GM18870 (cell line): ENCODE results near the gene YWHAG.
A peak's percentile ranks its signal among the peaks of the same experiment; 100 is the strongest.
"Not testable (repeated sequence)": the region's sequence is repeated elsewhere in the genome, so short reads cannot be mapped to it uniquely, and the experiment has no call there.

Experiments used
- ATAC-seq: cut with Tn5 transposase; IDR thresholded peaks from one replicate; pipeline ENCODE4 v1.9.1; 2021; ENCODE audit warnings: moderate library complexity; ENCODE audit not compliant: unreplicated experiment

The YWHAG gene

GRCh38 chr7:76326646-76327233 is 32.1 kb downstream of the YWHAG start:
- ATAC-seq: no peak

- no peak for ATAC-seq
These were observed 33.0 kb downstream of the YWHAG start for GRCh38 chr7:76325811-76326210.

GRCh38 chr7:76325092-76325491 is 33.7 kb downstream of the YWHAG start:
- ATAC-seq: no peak

- ATAC-seq: peak; percentile 48
These were observed 40.1 kb downstream of the YWHAG start for GRCh38 chr7:76318488-76319353.

DNA sequence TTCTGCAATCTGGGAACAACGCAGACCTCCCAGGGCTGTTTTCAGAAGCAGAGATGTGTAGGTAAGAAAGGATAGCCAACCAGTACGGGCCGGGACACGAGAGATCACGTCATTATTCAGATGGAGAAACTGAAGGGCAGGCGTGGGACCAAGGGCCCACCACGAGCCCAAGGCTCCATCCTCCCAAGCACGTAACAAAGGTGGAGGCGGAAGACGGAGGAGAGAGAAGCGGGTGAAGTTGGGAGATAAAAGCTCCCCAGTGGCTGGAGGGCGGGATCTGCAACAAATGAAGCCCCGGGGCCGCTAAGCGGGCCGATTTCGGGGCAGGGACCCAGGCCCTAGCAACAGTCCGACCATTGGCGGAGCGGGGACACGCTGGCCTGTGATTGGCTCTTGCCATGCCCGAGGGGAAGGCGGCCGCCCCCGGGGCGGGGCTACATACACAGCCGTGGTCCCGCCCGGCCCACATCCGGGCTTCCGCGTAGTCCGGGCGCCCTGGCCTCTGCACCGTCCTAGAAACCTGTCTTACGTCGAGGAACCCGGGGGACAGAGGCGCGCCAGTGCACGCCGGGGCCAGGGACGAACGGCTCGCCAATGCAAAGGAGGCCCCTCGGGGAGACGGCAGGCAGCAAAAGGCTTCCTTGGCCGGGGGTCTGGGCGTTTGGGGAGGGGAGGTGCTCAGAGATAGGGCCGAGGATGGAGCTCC is 40.9 kb downstream of the YWHAG start:
- peak; percentile 63 for ATAC-seq

DNA sequence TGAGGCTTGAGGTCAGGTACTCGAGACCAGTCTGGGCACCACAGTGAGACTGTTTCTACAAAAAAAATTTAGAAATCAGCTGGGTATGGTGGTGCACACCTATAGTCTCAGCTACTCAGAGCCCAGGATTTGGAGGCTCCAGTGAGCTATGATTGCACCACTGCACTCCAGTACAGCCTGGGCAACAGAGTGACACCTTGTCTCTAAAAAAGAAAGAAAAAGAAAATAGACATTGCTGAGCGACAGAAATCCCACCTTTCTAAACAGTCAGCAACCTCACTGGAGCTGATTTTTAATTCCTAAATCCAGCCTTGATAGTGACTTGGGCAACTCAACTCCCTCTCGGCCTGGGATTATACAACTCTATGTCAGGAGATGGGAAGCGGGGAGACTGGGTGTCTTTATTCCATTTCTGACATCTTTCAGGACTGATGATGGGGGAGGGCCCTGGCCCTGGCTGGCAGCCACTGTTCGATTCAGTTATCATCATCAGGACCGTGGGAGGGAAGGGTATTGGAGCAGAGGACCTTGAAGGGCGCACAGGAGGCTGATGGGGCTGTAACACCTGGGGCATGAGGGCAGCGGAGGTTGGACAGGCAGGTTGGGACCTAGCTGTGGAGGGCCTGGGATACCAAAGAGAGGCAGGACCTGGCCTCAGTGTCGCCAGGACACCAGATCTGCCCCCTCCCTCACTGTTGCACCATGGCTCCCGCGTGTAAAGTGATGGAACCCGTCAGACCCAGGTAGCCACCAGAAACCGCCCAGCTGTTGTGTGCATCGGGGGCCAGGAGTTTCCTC is 41.6 kb downstream of the YWHAG start:
- ATAC-seq: no peak

- ATAC-seq: no peak
These were observed 43.4 kb downstream of the YWHAG start for GRCh38 chr7:76315364-76315763.

DNA sequence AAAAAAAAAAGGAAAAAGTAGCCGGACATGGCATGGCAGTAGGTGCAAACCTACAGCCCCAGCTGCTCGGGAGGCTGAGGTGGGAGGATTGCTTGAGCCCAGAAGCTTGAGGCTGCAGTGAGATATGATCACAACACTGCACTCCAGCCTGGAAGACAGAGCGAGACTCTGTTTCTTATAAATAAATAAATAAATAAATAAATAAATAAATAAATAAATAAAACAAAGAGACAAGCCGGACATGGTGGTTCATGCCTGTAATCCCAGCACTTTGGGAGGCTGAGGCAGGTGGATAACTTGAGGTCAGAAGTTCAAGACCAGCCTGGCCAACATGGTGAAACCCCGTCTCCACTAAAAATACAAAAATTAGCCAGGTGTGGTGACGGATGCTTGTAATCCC is 44.1 kb downstream of the YWHAG start:
- not testable (repeated sequence) for ATAC-seq

- ATAC-seq: peak; percentile 30
These were observed 44.6 kb downstream of the YWHAG start for GRCh38 chr7:76314042-76314721.

DNA sequence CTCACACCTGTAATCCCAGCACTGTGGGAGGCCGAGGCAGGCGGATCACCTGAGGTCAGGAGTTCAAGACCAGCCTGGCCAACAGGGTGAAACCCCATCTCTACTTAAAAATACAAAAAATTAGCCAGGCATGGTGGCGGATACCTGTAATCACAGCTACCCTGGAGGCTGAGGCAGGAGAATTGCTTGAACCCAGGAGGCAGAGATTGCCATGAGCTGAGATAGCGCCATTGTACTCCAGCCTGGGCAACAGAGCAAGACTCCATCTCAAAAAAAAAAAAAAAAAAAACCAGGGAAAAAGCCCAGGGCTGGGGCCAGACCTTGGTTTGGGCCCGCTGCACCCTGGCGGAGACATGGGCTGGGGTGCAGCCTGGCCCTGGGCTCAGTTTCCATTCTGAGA is 47.0 kb downstream of the YWHAG start:
- not testable (repeated sequence) for ATAC-seq

DNA sequence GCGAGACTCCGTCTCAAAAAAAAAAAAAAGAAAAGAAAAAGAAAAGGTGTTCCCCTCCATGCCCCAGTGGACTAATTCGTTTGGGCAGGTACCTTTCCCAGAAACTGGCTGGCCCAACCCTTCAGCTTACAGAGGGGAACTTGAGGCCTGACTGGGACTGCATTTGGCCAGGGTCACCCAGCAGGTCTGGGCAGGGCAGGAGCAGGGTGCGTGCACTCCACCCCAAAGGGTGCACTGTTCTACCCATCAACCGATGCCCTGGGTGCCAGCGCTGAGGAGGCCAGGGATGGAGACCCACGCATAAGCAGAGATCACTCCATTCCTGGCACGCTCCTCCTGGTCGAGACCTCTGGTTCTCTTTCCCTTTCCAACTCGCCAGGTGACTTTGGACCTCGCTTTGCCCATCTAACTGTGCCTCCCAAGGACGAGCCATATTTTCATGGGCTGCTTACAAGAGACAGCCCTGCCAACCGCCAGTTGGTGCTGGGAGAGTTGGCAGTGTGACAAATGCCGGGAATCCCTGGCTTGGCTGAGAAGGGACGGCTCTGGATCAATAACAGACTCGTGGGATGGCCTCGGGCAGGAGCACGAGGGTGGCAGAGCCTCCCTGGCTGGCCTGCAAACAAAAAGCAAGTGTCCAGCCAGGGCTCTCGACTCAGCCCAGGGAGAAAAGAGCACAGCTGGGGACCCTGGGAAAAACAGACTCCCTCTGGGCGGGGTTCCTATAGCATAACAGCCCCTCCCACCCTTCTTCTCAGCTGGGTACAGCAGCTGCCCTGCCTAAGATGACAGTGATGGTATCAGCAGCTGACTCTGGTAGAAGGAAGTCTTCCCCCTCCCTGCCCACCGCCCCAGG is 48.5 kb downstream of the YWHAG start:
- no peak for ATAC-seq

DNA sequence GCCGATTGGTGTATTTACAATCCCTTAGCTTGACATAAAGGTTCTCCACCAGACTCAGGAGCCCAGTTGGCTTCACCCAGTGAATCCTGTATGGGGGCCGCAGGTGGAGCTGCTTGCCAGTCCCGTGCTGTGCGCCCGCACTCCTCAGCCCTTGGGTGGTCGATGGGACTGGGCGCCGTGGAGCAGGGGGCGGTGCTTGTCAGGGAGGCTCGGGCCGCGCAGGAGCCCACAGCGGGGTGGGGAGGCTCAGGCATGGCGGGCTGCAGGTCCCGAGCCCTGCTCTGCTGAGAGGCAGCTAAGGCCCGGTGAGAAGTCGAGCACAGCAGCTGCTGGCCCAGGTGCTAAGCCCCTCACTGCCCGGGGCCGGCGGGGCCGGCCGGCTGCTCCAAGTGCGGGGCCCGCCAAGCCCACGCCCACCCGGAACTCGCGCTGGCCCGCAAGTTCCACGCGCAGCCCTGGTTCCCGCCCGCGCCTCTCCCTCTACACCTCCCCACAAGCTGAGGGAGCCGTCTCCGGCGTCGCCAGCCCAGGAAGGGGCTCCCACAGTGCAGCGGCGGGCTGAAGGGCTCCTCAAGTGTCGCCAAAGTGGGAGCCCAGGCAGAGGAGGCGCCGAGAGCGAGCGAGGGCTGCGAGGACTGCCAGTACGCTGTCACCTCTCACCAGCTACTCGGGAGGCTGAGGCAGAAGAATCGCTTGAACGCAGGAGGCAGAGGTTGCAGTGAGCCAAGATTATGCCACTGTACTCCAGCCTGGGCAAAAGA is 49.3 kb downstream of the YWHAG start:
- not testable (repeated sequence) for ATAC-seq

DNA sequence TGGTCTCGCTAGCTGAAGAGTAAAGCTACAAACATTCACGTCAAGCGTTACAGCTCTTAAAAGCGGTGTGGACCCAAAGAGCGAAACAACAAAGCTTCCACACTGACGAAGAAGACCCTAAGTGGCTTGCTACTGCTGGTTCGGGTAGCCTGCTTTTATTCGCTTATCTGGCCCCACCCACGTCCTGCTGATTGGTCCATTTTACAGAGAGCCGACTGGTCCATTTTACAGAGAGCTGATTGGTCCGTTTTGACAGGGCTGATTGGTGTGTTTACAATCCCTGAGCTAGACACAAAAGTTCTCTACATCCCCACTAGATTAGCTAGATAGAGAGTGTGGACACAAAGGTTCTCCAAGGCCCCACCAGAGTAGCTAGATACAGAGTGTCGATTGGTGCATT is 49.9 kb downstream of the YWHAG start:
- ATAC-seq: not testable (repeated sequence)

DNA sequence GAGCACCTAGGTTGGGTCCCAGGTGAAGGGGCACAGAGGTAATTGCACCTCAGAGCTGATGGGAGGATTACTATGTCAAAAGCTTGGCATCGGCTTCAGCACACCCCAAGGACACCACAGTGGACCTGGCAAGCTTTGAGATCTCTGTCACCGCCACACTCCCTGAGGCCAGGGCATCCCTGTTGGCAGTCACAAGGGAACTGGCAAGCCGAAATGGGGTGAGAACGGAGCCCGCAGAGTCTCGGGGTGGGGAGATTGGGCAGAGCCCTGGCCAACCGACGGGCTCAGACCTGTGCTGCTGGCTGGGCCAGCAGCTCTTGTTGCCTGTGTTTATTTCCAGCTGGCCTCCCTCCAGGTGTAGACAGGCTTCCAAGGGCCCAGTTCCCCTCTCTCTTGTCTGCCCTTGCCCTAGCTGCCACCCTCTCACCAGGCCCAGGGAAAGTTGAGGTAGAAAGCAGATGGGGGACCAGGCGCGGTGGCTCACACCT is 53.9 kb downstream of the YWHAG start:
- no peak for ATAC-seq

DNA sequence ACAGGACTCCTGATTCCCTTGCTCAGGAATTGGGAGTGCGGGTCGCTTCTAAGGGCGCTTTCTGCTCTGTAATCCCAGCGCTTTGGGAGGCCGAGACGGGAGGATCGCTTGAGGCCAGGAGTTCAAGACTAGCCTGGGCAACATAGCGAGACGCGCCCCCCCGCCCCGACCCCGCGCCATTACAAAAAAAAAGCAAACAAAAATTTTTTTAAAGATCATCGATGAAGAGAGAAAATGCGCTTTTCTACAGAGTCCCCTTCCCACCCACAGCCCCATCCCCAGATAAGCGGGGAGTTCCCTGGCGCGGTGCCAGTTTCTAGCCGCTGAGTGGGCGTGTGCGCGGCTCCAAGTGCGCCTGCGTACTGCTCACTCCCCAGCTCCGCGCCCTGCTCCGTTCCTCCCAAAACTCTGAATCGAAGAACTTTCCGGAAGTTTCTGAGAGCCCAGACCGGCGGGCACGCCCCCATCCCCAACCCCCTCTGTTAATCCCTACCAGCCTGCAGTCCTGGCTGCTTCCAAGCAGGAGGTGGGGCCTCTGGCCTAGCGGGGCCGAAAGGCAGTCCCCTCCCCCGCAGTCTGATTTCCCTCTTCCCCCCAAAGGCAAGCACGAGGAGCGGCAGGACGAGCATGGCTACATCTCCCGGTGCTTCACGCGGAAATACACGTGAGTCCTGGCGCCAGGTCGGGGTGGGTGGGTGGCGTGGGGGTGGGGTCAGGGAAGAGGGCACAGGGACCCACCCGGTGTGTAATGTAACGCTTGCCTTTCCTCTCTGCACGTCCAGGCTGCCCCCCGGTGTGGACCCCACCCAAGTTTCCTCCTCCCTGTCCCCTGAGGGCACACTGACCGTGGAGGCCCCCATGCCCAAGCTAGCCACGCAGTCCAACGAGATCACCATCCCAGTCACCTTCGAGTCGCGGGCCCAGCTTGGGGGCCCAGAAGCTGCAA is 55.3 kb downstream of the YWHAG start:
- peak; percentile 37 for ATAC-seq

DNA sequence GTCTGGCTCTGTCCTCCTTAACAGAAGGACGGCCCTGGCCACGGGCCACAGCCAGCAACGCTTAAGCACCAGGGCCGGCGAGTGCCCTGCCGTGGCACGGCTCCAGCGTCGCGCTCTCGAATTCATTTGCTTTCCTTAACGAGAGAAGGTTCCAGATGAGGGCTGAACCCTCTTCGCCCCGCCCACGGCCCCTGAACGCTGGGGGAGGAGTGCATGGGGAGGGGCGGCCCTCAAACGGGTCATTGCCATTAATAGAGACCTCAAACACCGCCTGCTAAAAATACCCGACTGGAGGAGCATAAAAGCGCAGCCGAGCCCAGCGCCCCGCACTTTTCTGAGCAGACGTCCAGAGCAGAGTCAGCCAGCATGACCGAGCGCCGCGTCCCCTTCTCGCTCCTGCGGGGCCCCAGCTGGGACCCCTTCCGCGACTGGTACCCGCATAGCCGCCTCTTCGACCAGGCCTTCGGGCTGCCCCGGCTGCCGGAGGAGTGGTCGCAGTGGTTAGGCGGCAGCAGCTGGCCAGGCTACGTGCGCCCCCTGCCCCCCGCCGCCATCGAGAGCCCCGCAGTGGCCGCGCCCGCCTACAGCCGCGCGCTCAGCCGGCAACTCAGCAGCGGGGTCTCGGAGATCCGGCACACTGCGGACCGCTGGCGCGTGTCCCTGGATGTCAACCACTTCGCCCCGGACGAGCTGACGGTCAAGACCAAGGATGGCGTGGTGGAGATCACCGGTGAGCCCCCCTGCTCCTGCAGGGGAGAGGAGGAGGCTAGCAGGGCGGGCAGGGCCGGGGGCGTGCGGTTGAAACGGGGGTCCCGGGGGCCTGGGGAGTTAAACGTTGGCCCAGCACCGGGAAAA is 56.2 kb downstream of the YWHAG start, which contains the start of gene HSPB1:
Gene HSPB1, plus strand, starts transcription at position 327 of the 855 bp plus-strand sequence. Its CDS starts 40 bp downstream, at position 367.
- peak; percentile 58 for ATAC-seq
